Tibial nerve (tissue), 4 donors: ENCODE results near the gene CPXM2. TPM values are rescaled to one million over a fixed set of nuclear protein-coding genes. Genes with fewer than 3 reads are reported as not detected.

Source experiments
- DNase-seq, 2 donors: peaks; one replicate each; pipeline ENCODE4 v3.0.0-alpha.2; 2019; ENCODE audit warnings: low spot score in 2 of 2
- H3K27ac ChIP-seq, 4 donors: fragments of 200-600 bp; sonication (generic) in 3 of 4; one replicate each; pipeline ENCODE4 v1.5.1; 2017 to 2019; ENCODE audit warnings: mild to moderate bottlenecking in 1 of 4
- H3K27me3 ChIP-seq, 2 donors: fragments of 200-600 bp; sonication (generic) in 1 of 2; one replicate each; pipeline versions ENCODE4 v1.5.1 to v1.6.0; 2017 to 2019
- H3K36me3 ChIP-seq, 3 donors: fragments of 200-600 bp; sonication (generic); one replicate each; pipeline ENCODE4 v1.5.1; 2018 to 2019
- H3K4me1 ChIP-seq, 4 donors: fragments of 200-600 bp; sonication (generic) in 3 of 4; one replicate each; pipeline ENCODE4 v1.5.1; 2017 to 2019
- H3K4me3 ChIP-seq, 4 donors: fragments of 200-600 bp; sonication (generic) in 3 of 4; one replicate each; pipeline ENCODE4 v1.5.1; 2017 to 2019; ENCODE audit warnings: mild to moderate bottlenecking in 1 of 4, moderate library complexity in 1 of 4
- H3K9me3 ChIP-seq, 4 donors: fragments of 200-600 bp; sonication (generic) in 3 of 4; one replicate each; pipeline ENCODE4 v1.5.1; 2017 to 2019
- EP300 ChIP-seq, 2 donors: sonication (generic); formaldehyde crosslinking; IDR thresholded peaks; one replicate each; pipeline ENCODE4 v1.6.1; 2017; ENCODE audit warnings: antibody characterized with exemption in 2 of 2, mild to moderate bottlenecking in 1 of 2
- POLR2A ChIP-seq, 2 donors: fragments of 450-650 bp; IDR thresholded peaks; one replicate each; pipeline ENCODE4 v1.6.1; 2017; ENCODE audit warnings: antibody characterized with exemption in 2 of 2, mild to moderate bottlenecking in 2 of 2, moderate library complexity in 2 of 2
- WGBS, 2 donors: methylation state at CpG; one replicate each; pipeline ENCODE4 v1.1.5; 2018; 5-methylcytosine and 5-hydroxymethylcytosine counted together
- total RNA-seq, 4 donors: library from RNA; depleted of rRNA; stranded (reverse); fragments of >200 nt; gene quantifications; one replicate each; pipeline ENCODE4 v1.1.0, GENCODE V29; 2016
- TF ChIP-seq, protein P1 (sequence below), 5 experiments: fragments of 200-600 bp in 3 of 5; fragments of 450-650 bp in 2 of 5; sonication (generic) in 3 of 5; IDR thresholded peaks; one replicate each; pipeline ENCODE4 v1.5.1; 2016 to 2019; ENCODE audit warnings: antibody characterized with exemption in 5 of 5, mild to moderate bottlenecking in 3 of 5, moderate library complexity in 2 of 5

Gene CPXM2
- total RNA-seq = 10 to 100 TPM; 26.8 to 74.3 (median 37.8) TPM

- Histone ChIP-seq H3K4me3 (peak within 1 kb of the TSS; percentile 31 to 61 (median 39)), H3K9me3 (no peaks in the 10 kb centered on the region), H3K36me3 (no peaks in the 10 kb centered on the region), H3K27me3 (peaks cover 0 to 10% of the 10 kb centered on the region in 2 donors), H3K27ac (peak within 1 kb of the TSS; percentile 76 to 94 (median 90)), H3K4me1 (peaks cover 0 to 30% (median 0%) of the 10 kb centered on the region in 4 donors)
- DNase-seq = no peak
- TF ChIP-seq POLR2A (IDR thresholded peaks at IDR 0.05) (peak in 1 of 2 donors; percentile 17), EP300 (IDR thresholded peaks at IDR 0.05) (peak in 1 of 2 donors; percentile 48)
- TF ChIP-seq, protein P1, sequence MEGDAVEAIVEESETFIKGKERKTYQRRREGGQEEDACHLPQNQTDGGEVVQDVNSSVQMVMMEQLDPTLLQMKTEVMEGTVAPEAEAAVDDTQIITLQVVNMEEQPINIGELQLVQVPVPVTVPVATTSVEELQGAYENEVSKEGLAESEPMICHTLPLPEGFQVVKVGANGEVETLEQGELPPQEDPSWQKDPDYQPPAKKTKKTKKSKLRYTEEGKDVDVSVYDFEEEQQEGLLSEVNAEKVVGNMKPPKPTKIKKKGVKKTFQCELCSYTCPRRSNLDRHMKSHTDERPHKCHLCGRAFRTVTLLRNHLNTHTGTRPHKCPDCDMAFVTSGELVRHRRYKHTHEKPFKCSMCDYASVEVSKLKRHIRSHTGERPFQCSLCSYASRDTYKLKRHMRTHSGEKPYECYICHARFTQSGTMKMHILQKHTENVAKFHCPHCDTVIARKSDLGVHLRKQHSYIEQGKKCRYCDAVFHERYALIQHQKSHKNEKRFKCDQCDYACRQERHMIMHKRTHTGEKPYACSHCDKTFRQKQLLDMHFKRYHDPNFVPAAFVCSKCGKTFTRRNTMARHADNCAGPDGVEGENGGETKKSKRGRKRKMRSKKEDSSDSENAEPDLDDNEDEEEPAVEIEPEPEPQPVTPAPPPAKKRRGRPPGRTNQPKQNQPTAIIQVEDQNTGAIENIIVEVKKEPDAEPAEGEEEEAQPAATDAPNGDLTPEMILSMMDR (IDR thresholded peaks at IDR 0.05) = no peak
- WGBS, 2 donors = 6 to 24% methylated on average over 10 to 33 of the region's 80 CpGs
Measured at GRCh38 chr10:123891144-123892071, at the start of gene CPXM2. Gene CPXM2 (minus strand): TSS chr10:123891807. CDS start chr10:123891659, 148 bp downstream.

- no peak overlapping the region for H3K27ac ChIP-seq
Measured at GRCh38 chr10:123939591-123939990, 48.0 kb upstream of the CPXM2 start.

DNA sequence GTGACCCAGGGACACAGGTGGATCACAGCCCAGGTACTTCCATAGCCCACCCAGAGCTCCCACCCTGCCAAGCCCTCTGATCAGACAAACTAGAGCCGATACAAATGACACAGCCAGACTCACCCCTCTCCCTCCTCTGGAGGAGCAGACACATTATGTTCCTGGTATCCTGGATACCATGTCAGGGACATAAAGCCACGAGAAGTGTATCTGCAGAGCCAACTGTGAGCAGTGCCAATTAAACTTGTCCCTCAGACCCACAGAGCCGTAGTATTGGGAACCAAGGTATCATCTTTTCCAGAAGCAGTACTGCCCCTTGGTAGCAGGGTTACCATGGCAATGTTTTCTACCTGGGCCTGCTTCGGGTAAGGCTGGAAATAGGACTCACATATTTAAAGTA, 47.3 kb upstream of the CPXM2 start:
- no peak overlapping the region for H3K27ac ChIP-seq
- no peak for TF ChIP-seq EP300 (IDR thresholded peaks at IDR 0.05)
- no peak overlapping the region for H3K4me3 ChIP-seq
- no peaks in the 10 kb centered on the region for H3K4me1 ChIP-seq
- H3K9me3 ChIP-seq = peaks cover 0 to 4% (median 0%) of the 10 kb centered on the region in 4 donors
- no peaks in the 10 kb centered on the region for H3K27me3 ChIP-seq
- H3K36me3 ChIP-seq = no peaks in the 10 kb centered on the region
- 83 to 89% methylated on average over 4 of the region's 4 CpGs for WGBS, 2 donors
- no peak for DNase-seq

More at GRCh38 chr10:123939591-123939990, 48.0 kb upstream of the CPXM2 start:
- 97 to 98% methylated on average over 7 of the region's 7 CpGs for WGBS, 2 donors
- Histone ChIP-seq H3K4me3 (no peak overlapping the region), H3K36me3 (no peaks in the 10 kb centered on the region), H3K4me1 (peaks cover 0 to 7% (median 0%) of the 10 kb centered on the region in 4 donors), H3K27me3 (no peaks in the 10 kb centered on the region), H3K9me3 (no peaks in the 10 kb centered on the region)
- TF ChIP-seq, protein P1 (IDR thresholded peaks at IDR 0.05) = no peak
- TF ChIP-seq EP300 (IDR thresholded peaks at IDR 0.05) (no peak), POLR2A (IDR thresholded peaks at IDR 0.05) (no peak)
- DNase-seq = no peak

DNA sequence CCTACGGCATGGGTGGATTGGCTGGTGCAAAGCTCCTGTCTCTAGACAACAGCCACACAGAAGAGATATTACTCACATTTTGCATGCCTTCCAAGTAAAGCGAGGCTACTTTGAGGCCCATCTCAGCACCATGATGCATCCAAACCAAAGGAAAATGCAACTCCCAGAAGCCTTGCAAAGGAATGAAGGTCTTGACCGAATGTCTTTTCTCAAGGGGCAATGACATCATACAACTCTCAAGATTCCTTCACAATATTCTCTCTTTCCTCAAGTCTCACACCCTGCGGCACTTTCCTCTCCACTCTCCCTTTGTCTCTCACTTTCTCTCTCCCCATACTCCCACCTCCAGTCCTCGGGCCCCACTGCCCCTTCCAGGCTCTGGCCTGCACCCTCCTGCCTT, 44.8 kb upstream of the CPXM2 start:
- no peak overlapping the region for H3K4me3 ChIP-seq
- no peak overlapping the region for H3K27ac ChIP-seq
- WGBS, 2 donors = 68 to 72% methylated on average over 5 of the region's 5 CpGs
- no peak for DNase-seq
- no peaks in the 10 kb centered on the region for H3K27me3 ChIP-seq
- no peaks in the 10 kb centered on the region for H3K4me1 ChIP-seq
- H3K36me3 ChIP-seq = no peaks in the 10 kb centered on the region
- H3K9me3 ChIP-seq = peaks cover 0 to 5% (median 0%) of the 10 kb centered on the region in 4 donors
- TF ChIP-seq POLR2A (IDR thresholded peaks at IDR 0.05) (no peak), EP300 (IDR thresholded peaks at IDR 0.05) (no peak)
- TF ChIP-seq, protein P1 (IDR thresholded peaks at IDR 0.05) = no peak

DNA sequence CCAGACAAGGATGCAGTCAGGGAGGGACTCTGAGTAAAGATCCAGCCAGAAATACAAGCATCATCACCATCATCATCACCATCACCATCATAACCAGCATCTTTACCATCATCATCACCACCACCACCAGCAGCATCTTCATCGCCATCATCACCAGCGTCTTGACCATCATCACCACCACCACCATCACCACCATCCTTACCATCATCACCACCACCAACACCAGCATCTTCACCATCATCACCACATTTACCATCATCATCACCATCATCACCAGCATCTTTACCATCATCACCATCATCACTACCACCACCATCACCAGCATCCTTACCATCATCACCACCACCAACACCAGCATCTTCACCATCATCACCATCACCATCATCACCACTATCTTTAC, 44.1 kb upstream of the CPXM2 start:
- Histone ChIP-seq H3K27me3 (no peaks in the 10 kb centered on the region), H3K4me1 (no peaks in the 10 kb centered on the region), H3K36me3 (no peaks in the 10 kb centered on the region), H3K9me3 (peaks cover 0 to 13% (median 0%) of the 10 kb centered on the region in 4 donors), H3K4me3 (no peak overlapping the region), H3K27ac (no peak overlapping the region)
- no peak for DNase-seq
- TF ChIP-seq POLR2A (IDR thresholded peaks at IDR 0.05) = no peak
- TF ChIP-seq, protein P1 (IDR thresholded peaks at IDR 0.05) = no peak
- no peak for TF ChIP-seq EP300 (IDR thresholded peaks at IDR 0.05)
- 94 to 100% methylated on average over 2 of the region's 2 CpGs for WGBS, 2 donors
